ENCODE data around the gene APOBEC2. TPM values are rescaled to one million over a fixed set of nuclear protein-coding genes. Genes with fewer than 3 reads are reported as not detected.
A peak's percentile ranks its signal among the peaks of the same experiment; 100 is the strongest.

Gene APOBEC2
- total RNA-seq, 2 donors from 2014 or later = 0.31 TPM; not detected in 1

GRCh38 chr6:41025966-41026530 lies 27.0 kb upstream of the APOBEC2 start:
- H3K27ac ChIP-seq (ENCODE audit: low read depth, low read length) = no peak overlapping the region
- peaks cover 1% of the 10 kb centered on the region for H3K27me3 Mint-ChIP-seq (ENCODE audit: insufficient read depth)
- WGBS, 2 experiments (ENCODE audit: insufficient coverage in 1 of 2, insufficient read length in 1 of 2) = 91% methylated on average over 2 to 3 of the region's 3 CpGs
- no peaks in the 10 kb centered on the region for H3K27me3 ChIP-seq (ENCODE audit: control insufficient read depth, insufficient read depth, low read length, poor library complexity, severe bottlenecking)
- H3K4me3 Mint-ChIP-seq = peak overlapping the region; percentile 6
- H3K36me3 ChIP-seq (ENCODE audit: control insufficient read depth, insufficient read depth, low read length) = no peaks in the 10 kb centered on the region
- peak; percentile 31 for DNase-seq
- no peaks in the 10 kb centered on the region for H3K9me3 Mint-ChIP-seq
- H3K4me3 ChIP-seq (ENCODE audit: low read length) = no peak overlapping the region
- H3K36me3 Mint-ChIP-seq (ENCODE audit: low read depth) = peaks cover 4% of the 10 kb centered on the region
- peaks cover 4% of the 10 kb centered on the region for H3K4me1 ChIP-seq (ENCODE audit: control insufficient read depth, insufficient read depth, low read length)
- no peak overlapping the region for H3K9ac ChIP-seq (ENCODE audit: extremely low read depth, low read length, poor library complexity, severe bottlenecking)
- peaks cover 21% of the 10 kb centered on the region for H3K4me1 Mint-ChIP-seq
- TF ChIP-seq CTCF (conservative IDR thresholded peaks at IDR 0.05) = no peak
- H3K9me3 ChIP-seq (ENCODE audit: control insufficient read depth, low read length) = no peaks in the 10 kb centered on the region
- H3K27ac Mint-ChIP-seq = peak overlapping the region; percentile 40

GRCh38 chr6:41027241-41027640 lies 25.8 kb upstream of the APOBEC2 start:
- Mint-ChIP-seq H3K4me1 (peaks cover 21% of the 10 kb centered on the region), H3K27ac (peak overlapping the region; percentile 87), H3K4me3 (peak overlapping the region; percentile 72), H3K36me3 (ENCODE audit: low read depth) (peaks cover 4% of the 10 kb centered on the region), H3K27me3 (ENCODE audit: insufficient read depth) (peaks cover 3% of the 10 kb centered on the region), H3K9me3 (no peaks in the 10 kb centered on the region)
- 42 to 66% methylated on average over 3 to 4 of the region's 4 CpGs for WGBS, 2 experiments (ENCODE audit: insufficient coverage in 1 of 2, insufficient read length in 1 of 2)
- H3K36me3 ChIP-seq (ENCODE audit: control insufficient read depth, insufficient read depth, low read length) = no peaks in the 10 kb centered on the region
- no peak overlapping the region for H3K9ac ChIP-seq (ENCODE audit: extremely low read depth, low read length, poor library complexity, severe bottlenecking)
- no peak for DNase-seq
- H3K27me3 ChIP-seq (ENCODE audit: control insufficient read depth, insufficient read depth, low read length, poor library complexity, severe bottlenecking) = no peaks in the 10 kb centered on the region
- no peaks in the 10 kb centered on the region for H3K9me3 ChIP-seq (ENCODE audit: control insufficient read depth, low read length)
- no peak for TF ChIP-seq CTCF (conservative IDR thresholded peaks at IDR 0.05)
- H3K4me3 ChIP-seq (ENCODE audit: low read length) = peak overlapping the region; percentile 74
- no peak overlapping the region for H3K27ac ChIP-seq (ENCODE audit: low read depth, low read length)
- H3K4me1 ChIP-seq (ENCODE audit: control insufficient read depth, insufficient read depth, low read length) = peaks cover 4% of the 10 kb centered on the region

- 7 to 11% methylated on average over 14 to 45 of the region's 45 CpGs for WGBS, 2 experiments (ENCODE audit: insufficient coverage in 1 of 2, insufficient read length in 1 of 2)
- no peaks in the 10 kb centered on the region for H3K36me3 ChIP-seq (ENCODE audit: control insufficient read depth, insufficient read depth, low read length)
- H3K4me1 Mint-ChIP-seq = peaks cover 21% of the 10 kb centered on the region
- no peak overlapping the region for H3K27ac ChIP-seq (ENCODE audit: low read depth, low read length)
- no peak overlapping the region for H3K9ac ChIP-seq (ENCODE audit: extremely low read depth, low read length, poor library complexity, severe bottlenecking)
- TF ChIP-seq CTCF (conservative IDR thresholded peaks at IDR 0.05) = peak; percentile 100
- no peaks in the 10 kb centered on the region for H3K9me3 Mint-ChIP-seq
- H3K4me1 ChIP-seq (ENCODE audit: control insufficient read depth, insufficient read depth, low read length) = peaks cover 4% of the 10 kb centered on the region
- peaks cover 3% of the 10 kb centered on the region for H3K27me3 Mint-ChIP-seq (ENCODE audit: insufficient read depth)
- no peaks in the 10 kb centered on the region for H3K9me3 ChIP-seq (ENCODE audit: control insufficient read depth, low read length)
- H3K27me3 ChIP-seq (ENCODE audit: control insufficient read depth, insufficient read depth, low read length, poor library complexity, severe bottlenecking) = no peaks in the 10 kb centered on the region
- peak overlapping the region; percentile 72 for H3K4me3 Mint-ChIP-seq
- H3K27ac Mint-ChIP-seq = peak overlapping the region; percentile 87
- DNase-seq = peak; percentile 95
- peaks cover 4% of the 10 kb centered on the region for H3K36me3 Mint-ChIP-seq (ENCODE audit: low read depth)
- peak overlapping the region; percentile 74 for H3K4me3 ChIP-seq (ENCODE audit: low read length)
Observed at GRCh38 chr6:41027799-41028560, 25.0 kb upstream of the APOBEC2 start.

All from endodermal cell (in vitro differentiated cells).